Adrenal gland (tissue), 5 donors: ENCODE data around the gene MSRB3.

Experiments used
- POLR2A ChIP-seq, 2 donors: fragments of 450-650 bp; IDR thresholded peaks; one replicate each; pipeline ENCODE4 v1.6.1; 2017; ENCODE audit warnings: antibody characterized with exemption in 2 of 2, mild to moderate bottlenecking in 2 of 2, moderate library complexity in 1 of 2
- TF ChIP-seq, protein P1 (sequence below), 6 experiments: fragments of 450-650 bp in 4 of 6; fragments of 200-600 bp in 2 of 6; sonication (generic) in 1 of 6; IDR thresholded peaks; 1 replicate in 5 of 6; 2 replicates in 1 of 6; pipeline versions ENCODE4 v1.5.1 to v1.8.0; 2016 to 2021; ENCODE audit warnings: antibody characterized with exemption in 6 of 6, mild to moderate bottlenecking in 2 of 6, moderate library complexity in 1 of 6
- donor health status: DM: no; HTN: no; CAD: no.

DNA sequence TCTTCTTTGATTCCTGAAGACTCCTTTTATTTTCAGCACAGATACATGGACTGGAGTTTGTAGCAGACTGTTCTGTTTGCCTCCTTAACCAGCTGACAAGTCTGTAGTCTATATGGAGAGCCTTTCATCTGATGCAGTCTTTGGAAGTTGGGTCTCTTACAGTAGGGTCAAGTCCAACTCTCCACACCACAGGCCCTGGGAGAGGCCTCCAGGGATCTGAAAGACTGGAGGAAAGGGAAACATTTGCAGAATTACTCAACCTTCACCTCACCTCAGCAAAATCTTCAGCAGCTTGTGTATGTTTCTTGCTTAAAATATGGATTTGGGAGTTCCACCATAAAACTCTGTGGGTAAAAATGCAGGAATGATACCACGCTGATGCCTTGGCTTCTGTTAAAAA is 188.4 kb downstream of the MSRB3 start:
- no peak for TF ChIP-seq POLR2A (IDR thresholded peaks at IDR 0.05)
- TF ChIP-seq, protein P1, sequence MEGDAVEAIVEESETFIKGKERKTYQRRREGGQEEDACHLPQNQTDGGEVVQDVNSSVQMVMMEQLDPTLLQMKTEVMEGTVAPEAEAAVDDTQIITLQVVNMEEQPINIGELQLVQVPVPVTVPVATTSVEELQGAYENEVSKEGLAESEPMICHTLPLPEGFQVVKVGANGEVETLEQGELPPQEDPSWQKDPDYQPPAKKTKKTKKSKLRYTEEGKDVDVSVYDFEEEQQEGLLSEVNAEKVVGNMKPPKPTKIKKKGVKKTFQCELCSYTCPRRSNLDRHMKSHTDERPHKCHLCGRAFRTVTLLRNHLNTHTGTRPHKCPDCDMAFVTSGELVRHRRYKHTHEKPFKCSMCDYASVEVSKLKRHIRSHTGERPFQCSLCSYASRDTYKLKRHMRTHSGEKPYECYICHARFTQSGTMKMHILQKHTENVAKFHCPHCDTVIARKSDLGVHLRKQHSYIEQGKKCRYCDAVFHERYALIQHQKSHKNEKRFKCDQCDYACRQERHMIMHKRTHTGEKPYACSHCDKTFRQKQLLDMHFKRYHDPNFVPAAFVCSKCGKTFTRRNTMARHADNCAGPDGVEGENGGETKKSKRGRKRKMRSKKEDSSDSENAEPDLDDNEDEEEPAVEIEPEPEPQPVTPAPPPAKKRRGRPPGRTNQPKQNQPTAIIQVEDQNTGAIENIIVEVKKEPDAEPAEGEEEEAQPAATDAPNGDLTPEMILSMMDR (IDR thresholded peaks at IDR 0.05) = no peak
